CD14-positive monocyte (primary cell): Measurements from ENCODE around the gene ETDC. TPM values are rescaled to one million over a fixed set of nuclear protein-coding genes. Genes with fewer than 3 reads are reported as not detected.

Experiments
- DNase-seq, 3 donors: peaks; one replicate each; pipeline ENCODE4 v3.0.0-alpha.2; 2011 to 2022
- H2AFZ ChIP-seq: 2 replicates; pipeline ENCODE4 v1.6.0; 2012; ENCODE audit warnings: mild to moderate bottlenecking, low read depth, low read length, inconsistent platforms; ENCODE audit not compliant: insufficient read depth, poor library complexity, severe bottlenecking
- H3K27ac ChIP-seq, 2 donors: 1 replicate in 1 of 2; 2 replicates in 1 of 2; pipeline ENCODE4 v1.5.1; 2012 to 2013; ENCODE audit warnings: low read length in 2 of 2, control low read depth in 1 of 2, inconsistent platforms in 1 of 2, low read depth in 1 of 2, mild to moderate bottlenecking in 1 of 2
- H3K27me3 ChIP-seq, 2 donors: one replicate each; pipeline versions ENCODE4 v1.6.0 to v1.6.1; 2011 to 2013; ENCODE audit warnings: low read length in 2 of 2; ENCODE audit not compliant: control insufficient read depth in 2 of 2, insufficient read depth in 2 of 2
- H3K36me3 ChIP-seq, 2 donors: replicated peaks in 1 of 2; 1 replicate in 1 of 2; 2 replicates in 1 of 2; pipeline versions ENCODE4 v1.5.1 to v1.6.1; 2012 to 2013; ENCODE audit warnings: low read length in 2 of 2, control low read depth in 1 of 2, inconsistent platforms in 1 of 2, mild to moderate bottlenecking in 1 of 2; ENCODE audit not compliant: insufficient read depth in 2 of 2, control insufficient read depth in 1 of 2
- H3K4me1 ChIP-seq, 2 donors: 1 replicate in 1 of 2; 2 replicates in 1 of 2; pipeline versions ENCODE4 v1.5.1 to v1.6.1; 2012 to 2013; ENCODE audit warnings: low read length in 2 of 2, control low read depth in 1 of 2, inconsistent platforms in 1 of 2, mild to moderate bottlenecking in 1 of 2, moderate library complexity in 1 of 2; ENCODE audit not compliant: insufficient read depth in 2 of 2, control insufficient read depth in 1 of 2
- H3K4me2 ChIP-seq: replicated peaks from 2 replicates; pipeline ENCODE3; 2012; ENCODE audit warnings: low read length, moderate library complexity, mild to moderate bottlenecking; ENCODE audit not compliant: poor library complexity, severe bottlenecking; ENCODE audit errors: extremely low read depth
- H3K4me3 ChIP-seq, 3 experiments: fragments of 200-600 bp in 1 of 3; sonication (generic) in 1 of 3; replicated peaks in 1 of 3; 1 replicate in 2 of 3; 2 replicates in 1 of 3; pipeline ENCODE4 v1.5.1; 2011 to 2013; ENCODE audit warnings: low read length in 3 of 3, mild to moderate bottlenecking in 3 of 3, control low read depth in 2 of 3, low read depth in 2 of 3, inconsistent platforms in 1 of 3, moderate library complexity in 1 of 3
- H3K79me2 ChIP-seq: 2 replicates; pipeline ENCODE4 v1.6.0; 2012; ENCODE audit warnings: mild to moderate bottlenecking, control low read depth, inconsistent platforms, low read length, moderate library complexity; ENCODE audit not compliant: insufficient read depth
- H3K9ac ChIP-seq: 2 replicates; pipeline ENCODE4 v1.6.0; 2017; ENCODE audit warnings: low read length, mild to moderate bottlenecking; ENCODE audit not compliant: insufficient read depth, poor library complexity, severe bottlenecking
- H3K9me3 ChIP-seq, 2 donors: replicated peaks in 1 of 2; 1 replicate in 1 of 2; 2 replicates in 1 of 2; pipeline versions ENCODE4 v1.5.1 to v1.6.1; 2012 to 2013; ENCODE audit warnings: low read length in 2 of 2, control low read depth in 1 of 2; ENCODE audit not compliant: control insufficient read depth in 1 of 2, insufficient read depth in 1 of 2
- H4K20me1 ChIP-seq: 2 replicates; pipeline ENCODE4 v1.6.0; 2012; ENCODE audit warnings: mild to moderate bottlenecking, low read length, control low read depth, moderate library complexity; ENCODE audit not compliant: insufficient read depth
- H3K27ac Mint-ChIP-seq, 7 donors: one replicate each; pipeline ENCODE4 v1.8.0; 2020; ENCODE audit warnings: mild to moderate bottlenecking in 7 of 7, mixed read lengths in 7 of 7, moderate library complexity in 6 of 7, inconsistent platforms in 2 of 7
- H3K27me3 Mint-ChIP-seq, 3 donors: one replicate each; pipeline ENCODE4 v1.8.0; 2021 to 2022; ENCODE audit warnings: low read depth in 3 of 3, mild to moderate bottlenecking in 3 of 3, mixed read lengths in 3 of 3, moderate library complexity in 3 of 3, inconsistent platforms in 1 of 3
- H3K36me3 Mint-ChIP-seq, 2 donors: one replicate each; pipeline ENCODE4 v1.8.0; 2020; ENCODE audit warnings: mixed read lengths in 2 of 2, inconsistent platforms in 1 of 2, mild to moderate bottlenecking in 1 of 2
- H3K4me1 Mint-ChIP-seq: one replicate; pipeline ENCODE4 v1.8.0; 2020; ENCODE audit warnings: mild to moderate bottlenecking, mixed read lengths
- H3K4me3 Mint-ChIP-seq, 2 donors: one replicate each; pipeline ENCODE4 v1.8.0; 2020; ENCODE audit warnings: mild to moderate bottlenecking in 2 of 2, mixed read lengths in 2 of 2, moderate library complexity in 1 of 2
- H3K9me3 Mint-ChIP-seq, 7 donors: one replicate each; pipeline ENCODE4 v1.8.0; 2020 to 2022; ENCODE audit warnings: mixed read lengths in 7 of 7, mild to moderate bottlenecking in 6 of 7, moderate library complexity in 6 of 7, inconsistent platforms in 2 of 7
- WGBS: methylation state at CpG from one replicate; pipeline ENCODE4 v1.1.5; 2013; ENCODE audit warnings: missing lambda C conversion rate; ENCODE audit not compliant: insufficient coverage; 5-methylcytosine and 5-hydroxymethylcytosine counted together
- intact Hi-C, 2 donors: fragments of 100-400 bp; cut with micrococcal nuclease; formaldehyde crosslinking; loops; one replicate each; pipeline versions ENCODE4 v1.15.0 to v1.15.1; 2023
- polyA plus RNA-seq, 3 donors: library from polyadenylated mRNA; depleted of rRNA in 1 of 3; unstranded in 2 of 3; stranded (reverse) in 1 of 3; fragments of 300-500 nt in 2 of 3; fragments of >200 nt in 1 of 3; fragmentation: Illumina TruSeq in 2 of 3; gene quantifications; 1 replicate in 2 of 3; 2 replicates in 1 of 3; pipeline ENCODE4 v1.2.3, GENCODE V29; 2012 to 2021
- TF ChIP-seq, protein P1 (sequence below): fragments of 200-600 bp; IDR thresholded peaks from one replicate; pipeline ENCODE4 v1.8.0; 2022; ENCODE audit warnings: antibody characterized with exemption, mild to moderate bottlenecking

Gene ETDC
- polyA plus RNA-seq, 3 donors, result not detected

DNA sequence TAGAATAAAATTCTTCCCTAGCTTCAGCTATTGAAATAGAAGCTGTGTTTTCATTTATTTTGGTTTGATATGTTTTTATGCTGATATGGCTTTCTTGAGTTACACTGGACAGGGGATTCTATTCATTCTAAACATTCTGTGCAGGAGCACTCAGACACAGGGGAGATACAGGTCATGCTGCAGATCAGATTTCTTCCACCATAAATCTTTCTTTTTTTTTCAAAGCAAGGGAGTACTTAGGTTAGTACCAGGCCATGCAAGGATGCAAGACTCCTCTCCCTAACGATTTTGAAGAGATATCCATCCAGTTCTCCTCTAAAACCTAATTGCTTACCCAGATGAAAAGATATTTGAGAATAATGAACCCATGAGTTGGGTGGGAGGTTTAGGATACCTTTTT lies 21.4 kb downstream of the ETDC start:
- H3K79me2 ChIP-seq, result peaks cover 17% of the 10 kb centered on the region
- no peak overlapping the region for H3K4me2 ChIP-seq
- H4K20me1 ChIP-seq, result peaks cover 39% of the 10 kb centered on the region
- H3K9me3 Mint-ChIP-seq, result peaks cover 0 to 13% (median 7%) of the 10 kb centered on the region in 7 donors
- no peak for DNase-seq
- H3K27ac Mint-ChIP-seq, result no peak overlapping the region
- no peak overlapping the region for H3K27ac ChIP-seq
- no peaks in the 10 kb centered on the region for H3K9me3 ChIP-seq
- no peaks in the 10 kb centered on the region for H3K4me1 ChIP-seq
- no peak overlapping the region for H2AFZ ChIP-seq
- H3K4me3 ChIP-seq, result no peak overlapping the region
- no CpG with 5 or more reads among the region's 1 CpG for WGBS
- H3K27me3 ChIP-seq, result no peaks in the 10 kb centered on the region
- H3K4me1 Mint-ChIP-seq, result peaks cover 5% of the 10 kb centered on the region
- H3K9ac ChIP-seq, result no peak overlapping the region
- TF ChIP-seq, protein P1, sequence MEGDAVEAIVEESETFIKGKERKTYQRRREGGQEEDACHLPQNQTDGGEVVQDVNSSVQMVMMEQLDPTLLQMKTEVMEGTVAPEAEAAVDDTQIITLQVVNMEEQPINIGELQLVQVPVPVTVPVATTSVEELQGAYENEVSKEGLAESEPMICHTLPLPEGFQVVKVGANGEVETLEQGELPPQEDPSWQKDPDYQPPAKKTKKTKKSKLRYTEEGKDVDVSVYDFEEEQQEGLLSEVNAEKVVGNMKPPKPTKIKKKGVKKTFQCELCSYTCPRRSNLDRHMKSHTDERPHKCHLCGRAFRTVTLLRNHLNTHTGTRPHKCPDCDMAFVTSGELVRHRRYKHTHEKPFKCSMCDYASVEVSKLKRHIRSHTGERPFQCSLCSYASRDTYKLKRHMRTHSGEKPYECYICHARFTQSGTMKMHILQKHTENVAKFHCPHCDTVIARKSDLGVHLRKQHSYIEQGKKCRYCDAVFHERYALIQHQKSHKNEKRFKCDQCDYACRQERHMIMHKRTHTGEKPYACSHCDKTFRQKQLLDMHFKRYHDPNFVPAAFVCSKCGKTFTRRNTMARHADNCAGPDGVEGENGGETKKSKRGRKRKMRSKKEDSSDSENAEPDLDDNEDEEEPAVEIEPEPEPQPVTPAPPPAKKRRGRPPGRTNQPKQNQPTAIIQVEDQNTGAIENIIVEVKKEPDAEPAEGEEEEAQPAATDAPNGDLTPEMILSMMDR, result no peak
- peaks cover 0 to 2% (median 0%) of the 10 kb centered on the region in 3 donors for H3K27me3 Mint-ChIP-seq
- intact Hi-C loops, result no loop called here
- peaks cover 19 to 35% of the 10 kb centered on the region in 2 donors for H3K36me3 Mint-ChIP-seq
- peaks cover 2 to 38% of the 10 kb centered on the region in 2 donors for H3K36me3 ChIP-seq
- H3K4me3 Mint-ChIP-seq, result no peak overlapping the region

DNA sequence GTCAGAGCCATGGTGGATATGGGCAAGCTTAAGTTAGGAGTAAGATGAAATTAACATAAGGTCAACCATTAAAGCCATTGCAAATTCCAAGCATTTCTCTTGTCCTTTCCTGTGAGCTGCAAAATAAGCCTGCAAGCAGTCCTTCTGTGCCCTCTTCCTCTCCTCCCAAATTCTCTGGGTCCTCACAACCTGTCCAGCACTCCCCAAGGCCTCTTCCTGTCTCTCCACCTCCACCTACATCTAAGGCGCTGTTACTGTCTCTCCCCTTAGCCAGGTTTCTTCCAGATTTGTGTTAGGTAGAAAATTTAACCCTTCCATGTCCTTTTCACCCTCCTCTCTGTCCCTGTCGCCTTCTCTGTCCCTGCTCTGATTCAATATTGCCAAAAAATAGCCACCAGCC lies 22.2 kb downstream of the ETDC start:
- no peak overlapping the region for H2AFZ ChIP-seq
- Mint-ChIP-seq H3K4me3 (no peak overlapping the region), H3K9me3 (peaks cover 0 to 7% (median 4%) of the 10 kb centered on the region in 7 donors), H3K4me1 (peaks cover 5% of the 10 kb centered on the region), H3K36me3 (peaks cover 15 to 33% of the 10 kb centered on the region in 2 donors), H3K27me3 (peaks cover 0 to 2% (median 2%) of the 10 kb centered on the region in 3 donors), H3K27ac (peak overlapping the region in 1 of 7 donors; percentile 67)
- peaks cover 22% of the 10 kb centered on the region for H3K79me2 ChIP-seq
- no peak overlapping the region for H3K4me3 ChIP-seq
- peaks cover 46% of the 10 kb centered on the region for H4K20me1 ChIP-seq
- intact Hi-C loops, result no loop called here
- TF ChIP-seq, protein P1, result no peak
- H3K4me2 ChIP-seq, result no peak overlapping the region
- H3K9ac ChIP-seq, result no peak overlapping the region
- H3K27ac ChIP-seq, result no peak overlapping the region
- WGBS, result no CpG with 5 or more reads among the region's 2 CpGs
- DNase-seq, result no peak
- peaks cover 2 to 38% of the 10 kb centered on the region in 2 donors for H3K36me3 ChIP-seq
- H3K27me3 ChIP-seq, result no peaks in the 10 kb centered on the region
- no peaks in the 10 kb centered on the region for H3K9me3 ChIP-seq
- H3K4me1 ChIP-seq, result no peaks in the 10 kb centered on the region
